Stimulated activated CD4-positive, alpha-beta T cell treated with anti-CD3 and anti-CD28 coated beads, Interleukin-4, amount 100 ng/mL, for 48 hours (primary cell): ENCODE results near the gene SLC13A1.
A peak's percentile ranks its signal among the peaks of the same experiment; 100 is the strongest.

ENCODE experiments used
- DNase-seq, 2 donors: peaks; one replicate each; pipeline ENCODE4 v3.0.0-alpha.2; 2020; ENCODE audit warnings: low read depth in 2 of 2

Gene SLC13A1

GRCh38 chr7:123193235-123193634 lies 6.5 kb downstream of the SLC13A1 start:
- DNase-seq: no peak

- no peak for DNase-seq
These were observed 8.6 kb downstream of the SLC13A1 start for GRCh38 chr7:123191132-123191531.

- DNase-seq: no peak
These were observed 9.5 kb downstream of the SLC13A1 start for GRCh38 chr7:123190109-123190831.

GRCh38 chr7:123185756-123186155 lies 14.0 kb downstream of the SLC13A1 start:
- DNase-seq: no peak

- no peak for DNase-seq
These were observed 15.5 kb downstream of the SLC13A1 start for GRCh38 chr7:123184271-123184670.

- DNase-seq: no peak
These were observed 16.3 kb downstream of the SLC13A1 start for GRCh38 chr7:123183431-123183830.

GRCh38 chr7:123177442-123177841 lies 22.3 kb downstream of the SLC13A1 start:
- no peak for DNase-seq

GRCh38 chr7:123170333-123171246 lies 29.2 kb downstream of the SLC13A1 start:
- DNase-seq: no peak

- DNase-seq: no peak
These were observed 30.7 kb downstream of the SLC13A1 start for GRCh38 chr7:123169065-123169464.

- DNase-seq: no peak
These were observed 42.2 kb downstream of the SLC13A1 start for GRCh38 chr7:123157606-123158005.

GRCh38 chr7:123155571-123155970 lies 44.2 kb downstream of the SLC13A1 start:
- no peak for DNase-seq

- DNase-seq: peak; percentile 23 to 30
These were observed 45.4 kb downstream of the SLC13A1 start for GRCh38 chr7:123154231-123154860.

- DNase-seq: no peak
These were observed 48.3 kb downstream of the SLC13A1 start for GRCh38 chr7:123151443-123151842.

GRCh38 chr7:123148813-123149212 lies 51.0 kb downstream of the SLC13A1 start:
- no peak for DNase-seq

- DNase-seq: no peak
These were observed 56.3 kb downstream of the SLC13A1 start for GRCh38 chr7:123143252-123144006.

- DNase-seq: no peak
These were observed 59.2 kb downstream of the SLC13A1 start for GRCh38 chr7:123140561-123140960.

- DNase-seq: no peak
These were observed 63.8 kb downstream of the SLC13A1 start for GRCh38 chr7:123135960-123136359.

GRCh38 chr7:123133924-123134323 lies 65.8 kb downstream of the SLC13A1 start:
- no peak for DNase-seq

- DNase-seq: no peak
These were observed 67.8 kb downstream of the SLC13A1 start for GRCh38 chr7:123131961-123132360.

GRCh38 chr7:123131556-123131955 lies 68.2 kb downstream of the SLC13A1 start:
- DNase-seq: no peak

- no peak for DNase-seq
These were observed 68.6 kb downstream of the SLC13A1 start for GRCh38 chr7:123131140-123131539.

GRCh38 chr7:123126691-123127090 lies 73.1 kb downstream of the SLC13A1 start:
- no peak for DNase-seq
